Measurements from ENCODE around the gene SCGB1D1. TPM values are rescaled to one million over a fixed set of nuclear protein-coding genes. Genes with fewer than 3 reads are reported as not detected.

SCGB1D1 gene
- not detected for total RNA-seq

- no peak for DNase-seq
Measured at GRCh38 chr11:62190011-62190410, at the start of gene SCGB1D1. Gene SCGB1D1 (plus strand): TSS chr11:62190216. CDS start chr11:62190285, 69 bp downstream.

GRCh38 chr11:62140304-62141110 is 49.5 kb upstream of the SCGB1D1 start:
- DNase-seq, result no peak

- no peak for DNase-seq
Measured at GRCh38 chr11:62141111-62142042, 48.6 kb upstream of the SCGB1D1 start.

GRCh38 chr11:62142043-62142375 is 48.0 kb upstream of the SCGB1D1 start:
- no peak for DNase-seq

- peak; percentile 50 for DNase-seq
Measured at GRCh38 chr11:62142921-62143320, 47.1 kb upstream of the SCGB1D1 start.

GRCh38 chr11:62143727-62144126 is 46.3 kb upstream of the SCGB1D1 start:
- no peak for DNase-seq

- no peak for DNase-seq
Measured at GRCh38 chr11:62144641-62145255, 45.3 kb upstream of the SCGB1D1 start.

GRCh38 chr11:62145261-62145871 is 44.6 kb upstream of the SCGB1D1 start:
- no peak for DNase-seq

- no peak for DNase-seq
Measured at GRCh38 chr11:62146476-62147200, 43.4 kb upstream of the SCGB1D1 start.

- no peak for DNase-seq
Measured at GRCh38 chr11:62147545-62147944, 42.5 kb upstream of the SCGB1D1 start.

- DNase-seq, result no peak
Measured at GRCh38 chr11:62148271-62148980, 41.6 kb upstream of the SCGB1D1 start.

- no peak for DNase-seq
Measured at GRCh38 chr11:62149986-62150886, 39.8 kb upstream of the SCGB1D1 start.

- no peak for DNase-seq
Measured at GRCh38 chr11:62150887-62151736, 38.9 kb upstream of the SCGB1D1 start.

GRCh38 chr11:62151737-62152102 is 38.3 kb upstream of the SCGB1D1 start:
- DNase-seq, result no peak

- DNase-seq, result no peak
Measured at GRCh38 chr11:62152245-62153086, 37.5 kb upstream of the SCGB1D1 start.

GRCh38 chr11:62153087-62153395 is 37.0 kb upstream of the SCGB1D1 start:
- no peak for DNase-seq

GRCh38 chr11:62153617-62154016 is 36.4 kb upstream of the SCGB1D1 start:
- no peak for DNase-seq

- no peak for DNase-seq
Measured at GRCh38 chr11:62157603-62158002, 32.4 kb upstream of the SCGB1D1 start.

Measured in tongue (tissue), 2 donors.